ENCODE measurements around the gene ANGPTL4.
A peak's percentile ranks its signal among the peaks of the same experiment; 100 is the strongest.
"Not testable (repeated sequence)": the region's sequence is repeated elsewhere in the genome, so short reads cannot be mapped to it uniquely, and the experiment has no call there.

The ANGPTL4 gene, protein sequence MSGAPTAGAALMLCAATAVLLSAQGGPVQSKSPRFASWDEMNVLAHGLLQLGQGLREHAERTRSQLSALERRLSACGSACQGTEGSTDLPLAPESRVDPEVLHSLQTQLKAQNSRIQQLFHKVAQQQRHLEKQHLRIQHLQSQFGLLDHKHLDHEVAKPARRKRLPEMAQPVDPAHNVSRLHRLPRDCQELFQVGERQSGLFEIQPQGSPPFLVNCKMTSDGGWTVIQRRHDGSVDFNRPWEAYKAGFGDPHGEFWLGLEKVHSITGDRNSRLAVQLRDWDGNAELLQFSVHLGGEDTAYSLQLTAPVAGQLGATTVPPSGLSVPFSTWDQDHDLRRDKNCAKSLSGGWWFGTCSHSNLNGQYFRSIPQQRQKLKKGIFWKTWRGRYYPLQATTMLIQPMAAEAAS
- 0.10 to 0.26 reads per million in 2 donors for total RNA-seq

DNA sequence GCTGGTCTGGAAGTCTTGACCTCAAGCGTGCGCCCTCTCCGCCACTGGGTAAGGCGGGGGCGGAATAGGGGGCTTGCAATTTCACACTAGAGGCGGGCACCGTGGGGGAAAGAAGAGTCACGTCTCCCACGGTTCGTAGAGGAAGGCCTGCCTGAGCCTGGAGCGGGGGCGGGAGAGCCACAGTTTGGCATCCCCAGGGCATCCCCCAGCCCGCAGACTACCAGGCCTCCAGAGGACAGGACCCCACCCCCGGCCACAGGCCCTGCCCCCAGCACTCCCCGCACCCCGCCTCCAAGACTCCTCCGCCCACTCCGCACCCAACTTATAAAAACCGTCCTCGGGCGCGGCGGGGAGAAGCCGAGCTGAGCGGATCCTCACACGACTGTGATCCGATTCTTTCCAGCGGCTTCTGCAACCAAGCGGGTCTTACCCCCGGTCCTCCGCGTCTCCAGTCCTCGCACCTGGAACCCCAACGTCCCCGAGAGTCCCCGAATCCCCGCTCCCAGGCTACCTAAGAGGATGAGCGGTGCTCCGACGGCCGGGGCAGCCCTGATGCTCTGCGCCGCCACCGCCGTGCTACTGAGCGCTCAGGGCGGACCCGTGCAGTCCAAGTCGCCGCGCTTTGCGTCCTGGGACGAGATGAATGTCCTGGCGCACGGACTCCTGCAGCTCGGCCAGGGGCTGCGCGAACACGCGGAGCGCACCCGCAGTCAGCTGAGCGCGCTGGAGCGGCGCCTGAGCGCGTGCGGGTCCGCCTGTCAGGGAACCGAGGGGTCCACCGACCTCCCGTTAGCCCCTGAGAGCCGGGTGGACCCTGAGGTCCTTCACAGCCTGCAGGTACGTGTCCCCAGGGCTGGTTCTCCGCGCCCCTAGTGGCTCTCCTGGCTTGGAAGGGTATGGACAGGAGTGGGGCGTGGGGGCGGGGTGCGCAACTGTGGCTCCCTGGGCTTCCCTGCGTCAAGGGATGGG lies at the start of gene ANGPTL4:
ANGPTL4 (plus strand) TSS at position 353 of the 969 bp plus-strand sequence; CDS start at position 520, 167 bp downstream.
- DNase-seq = no peak

DNA sequence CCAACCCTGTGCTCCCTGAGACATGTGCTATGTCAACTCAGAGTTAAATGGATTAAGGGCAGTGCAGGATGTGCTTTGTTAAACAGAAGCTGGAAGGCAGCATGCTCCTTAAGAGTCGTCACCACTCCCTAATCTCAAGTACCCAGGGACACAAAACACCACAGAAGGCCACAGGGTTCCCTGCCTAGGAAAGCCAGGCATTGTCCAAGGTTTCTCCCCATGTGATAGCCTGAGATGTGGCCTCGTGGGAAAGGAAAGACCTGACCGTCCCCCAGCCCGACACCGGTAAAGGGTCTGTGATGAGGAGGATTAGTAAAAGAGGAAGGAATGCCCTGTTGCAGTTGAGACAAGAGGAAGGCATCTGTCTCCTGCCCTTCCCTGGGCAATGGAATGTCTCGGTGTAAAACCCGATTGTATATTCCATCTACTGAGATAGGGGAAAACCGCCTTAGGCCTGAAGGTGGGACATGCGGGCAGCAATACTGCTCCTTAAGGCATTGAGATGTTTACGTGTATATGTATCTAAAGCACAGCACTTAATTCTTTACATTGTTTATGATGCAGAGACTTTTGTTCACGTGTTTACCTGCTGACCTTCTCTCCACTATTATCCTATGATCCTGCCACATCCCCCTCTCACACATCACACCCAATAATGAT lies 48.8 kb upstream of the ANGPTL4 start:
- not testable (repeated sequence) for DNase-seq

DNA sequence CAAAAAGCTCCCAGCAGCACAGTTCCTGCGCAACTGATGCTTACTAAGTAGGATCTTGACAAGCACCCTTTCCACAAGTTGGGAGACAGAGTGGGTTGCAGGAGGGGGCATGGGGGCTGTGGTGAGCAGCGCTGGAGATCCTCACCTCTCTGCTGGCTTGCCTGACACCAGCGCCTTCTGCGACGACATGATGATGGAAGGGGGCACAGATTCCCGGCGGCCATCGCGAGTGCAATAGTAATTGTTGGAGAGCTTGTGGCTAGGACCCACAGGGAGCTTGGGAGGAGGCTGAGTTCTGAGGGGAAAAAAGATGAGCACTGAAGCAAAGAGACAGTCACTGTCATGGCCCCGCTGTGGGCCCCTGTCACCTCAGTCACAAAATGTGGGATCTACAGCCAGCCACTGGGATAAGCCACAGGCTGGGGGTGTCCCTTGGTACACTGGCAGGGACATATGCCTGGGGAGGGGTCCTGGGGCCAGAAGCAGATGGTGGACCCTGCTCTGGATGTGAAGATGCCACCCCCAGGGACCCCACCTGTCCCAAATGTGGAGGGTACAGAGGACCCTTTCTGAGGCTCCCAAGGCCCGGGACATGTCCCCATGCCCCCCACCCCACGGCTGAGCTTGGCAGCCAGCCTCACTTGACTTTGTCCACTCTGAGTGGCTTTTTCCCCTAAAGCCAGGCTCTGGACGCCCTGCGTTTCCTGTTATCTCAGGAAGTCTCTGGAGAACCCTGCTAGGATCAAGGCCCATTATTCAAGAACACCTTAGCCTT lies 47.4 kb upstream of the ANGPTL4 start:
- DNase-seq = no peak

DNA sequence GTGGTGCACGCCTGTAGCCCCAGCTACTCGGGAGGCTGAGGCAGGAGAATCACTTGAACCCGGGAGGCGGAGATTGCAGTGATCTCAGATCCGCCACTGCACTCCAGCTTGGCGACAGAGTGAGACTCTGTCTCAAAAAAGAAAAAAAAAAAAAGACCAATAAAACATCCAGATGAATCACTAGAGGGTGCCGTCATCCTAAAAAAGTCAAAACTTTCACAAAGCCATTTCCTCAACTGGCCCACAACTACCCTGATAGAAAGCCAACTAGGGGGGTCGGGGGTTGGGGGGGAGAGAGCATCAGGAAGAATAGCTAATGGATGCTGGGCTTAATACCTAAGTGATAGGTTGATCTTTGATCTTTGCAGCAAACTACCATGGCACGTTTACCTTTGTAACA lies 45.1 kb upstream of the ANGPTL4 start:
- DNase-seq = not testable (repeated sequence)

DNA sequence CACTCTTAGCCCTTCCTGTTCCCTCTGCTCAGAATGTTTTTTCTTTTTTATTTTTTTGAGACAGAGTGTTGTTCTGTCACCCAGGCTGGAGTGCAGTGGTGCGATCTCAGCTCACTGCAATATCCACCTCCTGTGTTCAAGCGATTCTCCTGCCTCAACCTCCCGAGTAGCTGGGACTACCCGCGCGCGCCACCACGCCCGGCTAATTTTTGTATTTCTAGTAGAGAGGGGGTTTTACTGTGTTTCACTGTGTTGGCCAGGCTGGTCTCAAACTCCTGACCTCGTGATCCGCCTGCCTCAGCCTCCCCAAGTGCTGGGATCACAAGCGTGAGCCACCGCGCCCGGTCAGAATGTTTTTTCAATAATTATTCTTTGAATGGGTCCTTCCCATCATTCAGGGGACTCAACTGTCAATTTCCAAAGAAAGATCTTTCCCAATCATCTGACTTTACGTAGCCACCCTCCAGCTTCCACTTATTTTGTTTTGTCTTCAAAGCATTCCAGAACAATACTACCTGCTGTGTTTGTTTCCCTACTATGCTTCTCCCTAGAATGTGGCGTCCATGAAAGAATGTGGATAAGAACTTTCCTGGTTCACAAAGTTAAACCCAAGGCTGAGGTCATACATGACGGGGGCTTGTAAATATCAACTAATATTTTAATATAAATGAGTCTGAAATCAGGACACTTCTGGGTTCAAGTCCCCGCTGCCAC lies 44.0 kb upstream of the ANGPTL4 start:
- no peak for DNase-seq

DNA sequence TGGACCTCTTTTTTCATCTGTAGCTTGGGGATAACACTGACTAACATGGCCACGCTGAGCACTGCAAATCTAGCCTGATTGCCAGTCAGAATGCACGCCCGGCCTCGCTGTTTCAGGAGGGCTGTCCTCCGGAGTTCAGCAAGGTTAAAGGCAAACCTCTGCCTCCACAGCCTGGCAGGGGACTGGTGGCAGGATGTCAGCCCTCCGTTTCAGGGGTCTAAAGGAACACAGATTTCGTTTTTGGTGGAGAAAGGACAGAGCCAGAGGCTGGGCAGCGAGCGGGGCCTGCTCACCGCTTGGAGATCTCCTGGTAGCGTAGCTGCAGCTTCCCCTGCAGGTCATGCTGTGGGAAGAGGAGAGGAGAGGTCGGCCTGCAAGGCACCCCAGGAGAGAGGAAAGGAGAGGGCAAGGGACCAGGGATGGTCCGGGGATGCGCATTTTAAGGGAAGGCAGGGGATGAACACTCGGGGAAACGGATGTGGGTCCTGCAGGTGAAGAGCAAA lies 43.3 kb upstream of the ANGPTL4 start:
- no peak for DNase-seq

GRCh38 chr19:8321067-8321985 lies 42.6 kb upstream of the ANGPTL4 start, which contains the start of the genes NDUFA7 and RPS28:
TSS of gene NDUFA7 (minus strand) at chr19:8321375. CDS start at chr19:8321358, 17 bp downstream.
TSS of gene RPS28 (plus strand) at chr19:8321496. CDS start at chr19:8321531, 35 bp downstream.
- peak; percentile 94 for DNase-seq

DNA sequence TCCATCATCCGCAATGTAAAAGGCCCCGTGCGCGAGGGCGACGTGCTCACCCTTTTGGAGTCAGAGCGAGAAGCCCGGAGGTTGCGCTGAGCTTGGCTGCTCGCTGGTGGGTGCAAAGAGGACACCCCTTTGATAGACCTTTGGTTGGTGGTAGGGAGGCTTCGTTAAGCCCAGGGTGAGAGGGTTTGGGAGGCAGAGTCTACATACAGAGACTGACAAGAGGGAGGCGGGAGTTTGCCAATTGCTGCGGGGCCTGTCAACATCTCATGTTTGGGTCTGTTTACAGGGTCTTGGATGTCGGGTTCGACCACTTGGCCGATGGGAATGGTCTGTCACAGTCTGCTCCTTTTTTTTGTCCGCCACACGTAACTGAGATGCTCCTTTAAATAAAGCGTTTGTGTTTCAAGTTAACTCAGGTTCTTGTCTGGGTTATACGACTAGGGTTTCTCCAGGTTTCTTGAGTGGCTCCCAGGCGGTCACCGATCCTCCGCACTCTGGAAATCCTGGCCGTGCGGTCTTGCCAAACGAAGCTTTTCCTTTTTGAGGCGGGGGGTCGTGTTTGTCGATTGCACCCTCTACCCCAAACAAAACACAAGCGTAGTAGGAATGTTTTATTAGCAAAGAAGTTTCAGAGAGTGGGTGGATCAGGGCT lies 41.8 kb upstream of the ANGPTL4 start:
- DNase-seq = no peak

- no peak for DNase-seq
Observed at GRCh38 chr19:8322638-8322997, 41.3 kb upstream of the ANGPTL4 start.

- no peak for DNase-seq
Observed at GRCh38 chr19:8323781-8324185, 40.2 kb upstream of the ANGPTL4 start.

DNA sequence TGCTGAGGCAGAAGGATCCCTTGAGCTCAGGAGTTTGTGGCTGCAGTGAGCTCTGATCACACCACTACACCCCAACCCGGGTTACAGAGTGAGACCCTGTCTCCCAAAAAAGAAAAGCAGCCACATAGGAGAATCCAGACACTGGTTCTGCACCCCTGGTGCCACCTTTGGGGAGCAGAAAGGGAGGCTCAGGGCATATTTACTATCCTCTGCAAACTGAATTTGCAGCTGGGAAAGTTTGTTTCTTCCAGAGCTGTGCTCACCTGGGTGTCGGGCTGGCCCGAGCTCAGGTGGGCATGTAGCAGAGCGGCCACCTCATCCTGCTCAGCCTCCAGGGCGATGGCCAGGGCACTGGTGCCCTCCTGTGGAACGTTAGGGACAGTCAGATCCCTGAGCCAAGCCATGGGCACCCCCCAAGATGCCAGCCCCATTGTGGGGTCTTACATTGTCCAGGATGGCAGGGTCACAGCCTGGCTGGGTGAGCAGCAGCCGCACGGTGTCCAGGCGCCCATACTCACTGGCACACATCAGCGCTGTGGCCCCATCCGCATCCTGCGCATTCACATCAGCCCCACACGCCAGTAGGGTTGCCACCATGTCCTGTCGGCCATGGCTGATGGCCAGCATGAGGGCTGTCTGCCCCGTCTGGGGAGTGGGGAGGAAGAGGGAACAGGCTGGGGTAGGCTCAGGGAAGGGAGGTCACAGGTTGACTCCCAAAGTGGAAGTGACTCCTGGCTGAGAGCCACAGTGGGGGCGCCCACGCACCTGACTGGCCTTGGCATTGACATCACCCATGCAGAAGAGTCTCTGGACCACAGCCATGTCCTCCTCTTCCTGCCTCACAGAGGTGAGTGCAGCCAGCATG lies 39.5 kb upstream of the ANGPTL4 start:
- no peak for DNase-seq

GRCh38 chr19:8325454-8325853 lies 38.5 kb upstream of the ANGPTL4 start:
- no peak for DNase-seq

DNA sequence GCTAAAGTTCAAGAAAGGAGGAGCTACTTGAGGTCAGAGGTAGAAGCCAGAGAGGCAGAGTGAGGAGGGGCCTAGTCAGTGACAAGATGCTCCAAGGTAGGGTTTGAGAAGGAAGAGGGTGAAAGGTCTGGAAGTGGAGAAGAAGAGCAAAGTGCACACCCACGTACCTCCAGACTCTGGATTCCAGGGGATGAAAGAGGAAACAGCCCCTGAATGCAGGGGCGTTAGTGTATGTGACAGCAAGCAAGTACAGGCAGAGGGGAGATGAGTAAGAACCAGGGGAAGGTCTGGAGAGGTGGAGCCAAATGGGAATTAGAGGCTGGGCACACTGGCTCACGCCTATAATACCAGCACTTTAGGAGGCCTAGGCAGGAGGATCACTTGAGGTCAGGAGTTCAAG lies 34.0 kb upstream of the ANGPTL4 start:
- no peak for DNase-seq

- DNase-seq = no peak
Observed at GRCh38 chr19:8331263-8331845, 32.6 kb upstream of the ANGPTL4 start.

- no peak for DNase-seq
Observed at GRCh38 chr19:8332976-8333766, 30.8 kb upstream of the ANGPTL4 start.

DNA sequence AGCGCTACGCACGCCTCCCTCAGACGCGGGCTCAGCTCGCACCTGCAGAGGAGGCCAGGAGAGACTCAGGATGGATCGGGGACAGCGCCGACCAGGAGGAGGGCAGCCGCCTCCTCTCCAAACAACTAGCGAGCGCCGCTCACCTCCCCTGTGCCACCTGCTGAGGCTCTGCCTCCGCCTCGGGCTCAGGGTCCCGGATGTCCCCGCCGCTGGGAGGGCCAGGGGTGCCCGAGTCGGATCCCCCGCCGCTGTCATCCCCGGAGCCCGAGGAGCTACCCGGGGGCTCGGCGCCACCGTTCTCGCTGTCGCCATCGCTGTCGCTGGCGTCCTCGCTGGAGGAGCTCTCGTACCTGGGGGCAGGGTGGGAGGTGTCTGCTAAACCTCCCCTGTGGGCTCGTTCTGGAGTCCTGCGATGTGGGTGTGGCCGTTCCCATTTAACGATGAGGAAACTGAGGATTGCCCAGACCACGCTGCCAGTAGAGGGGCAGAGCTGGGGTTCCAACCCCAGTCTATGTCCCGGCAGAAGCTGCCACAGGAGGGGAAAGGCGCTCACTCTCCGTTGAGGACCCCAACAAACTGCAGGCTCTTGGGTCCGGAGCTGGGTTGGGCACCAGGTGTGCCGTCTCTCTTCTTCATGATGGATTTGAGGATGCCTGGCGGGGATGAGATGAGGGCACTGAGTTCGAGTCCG lies 30.0 kb upstream of the ANGPTL4 start:
- DNase-seq = no peak

All from activated gamma-delta T cell (primary cell).